Pancreas (tissue), 10 donors: ENCODE results near the gene RPS15A. TPM values are rescaled to one million over a fixed set of nuclear protein-coding genes. Genes with fewer than 3 reads are reported as not detected.

Source experiments
- ATAC-seq, 4 donors: fragments of 200-7000 bp; cut with Tn5 transposase; one replicate each; pipeline versions ENCODE4 v1.8.0 to v1.9.1; 2020; ENCODE audit warnings: mild to moderate bottlenecking in 4 of 4, moderate library complexity in 4 of 4
- DNase-seq, 6 donors: peaks; one replicate each; pipeline ENCODE4 v3.0.0-alpha.2; 2020
- FAIRE-seq: peaks from 2 replicates; lab custom pipeline; 2012; peaks lifted over from hg19 to GRCh38; lab: Jason Lieb, UNC
- H3K27ac ChIP-seq, 4 donors: fragments of 200-600 bp; sonication (generic); 1 replicate in 3 of 4; 2 replicates in 1 of 4; pipeline versions ENCODE4 v1.5.0 to v1.8.0; 2020
- H3K27me3 ChIP-seq, 4 donors: fragments of 200-600 bp; one replicate each; pipeline ENCODE4 v1.8.0; 2021
- H3K36me3 ChIP-seq, 3 donors: fragments of 200-600 bp; sonication (generic) in 1 of 3; one replicate each; pipeline versions ENCODE4 v1.5.0 to v1.8.0; 2020 to 2021
- H3K4me1 ChIP-seq, 3 donors: fragments of 200-600 bp; one replicate each; pipeline ENCODE4 v1.8.0; 2021
- H3K4me3 ChIP-seq, 4 donors: fragments of 200-600 bp; sonication (generic) in 2 of 4; one replicate each; pipeline versions ENCODE4 v1.5.0 to v1.8.0; 2020 to 2021
- H3K9me3 ChIP-seq, 4 donors: fragments of 200-600 bp; one replicate each; pipeline ENCODE4 v1.8.0; 2021
- CTCF ChIP-seq, 4 donors: fragments of 200-600 bp; sonication (generic) in 3 of 4; IDR thresholded peaks; one replicate each; pipeline versions ENCODE4 v1.5.0 to v1.8.0; 2021; ENCODE audit warnings: antibody characterized with exemption in 4 of 4
- WGBS, 2 donors: extraction: QIAGEN DNeasy Blood & Tissue Kit; methylation state at CpG; one replicate each; pipeline ENCODE4 v1.1.7; 2013; 5-methylcytosine and 5-hydroxymethylcytosine counted together
- intact Hi-C, 3 donors: fragments of 100-400 bp; cut with DNase I; formaldehyde crosslinking; loops; one replicate each; pipeline versions ENCODE4 v1.11.1 to v1.14.2; 2022
- polyA plus RNA-seq, 2 donors: library from polyadenylated mRNA; stranded (reverse); fragments of 200-250 nt; gene quantifications; one replicate each; pipeline ENCODE4 v1.2.3, GENCODE V29; 2013
- total RNA-seq, 6 donors: library from RNA; stranded (reverse); fragmentation: NEBNext Ultra II Directional in 4 of 6; extraction: Animal tissue kit (Norgen Biotek cat#: 25700) in 4 of 6; gene quantifications; one replicate each; pipeline versions ENCODE4 v1.2.1 to v1.2.4, GENCODE V29; 2021 to 2023
- donor health status: healthy with polysubstance abuse.
- donor health status: DM: no; HTN: no; CAD: no; lungs with moderate emphysema.
- donor health status: DM: no; HTN: no; CAD: no.
- donor health status: control.
- donor health status: control.
- donor health status: Bipolar disorder and iron deficiency.
- donor health status: DM: yes; HTN: yes; CAD: no.
- donor health status: DM: no; HTN: no; CAD: no.
- donor health status: DM: no; HTN: no; CAD: no.
- donor health status: DM: yes; HTN: yes; CAD: no.

Gene RPS15A
- total and polyA plus RNA-seq, 8 donors: 521 to 1,808 (median 818) TPM

- DNase-seq: no peak
- Histone ChIP-seq H3K36me3 (peaks cover 0 to 44% (median 17%) of the 10 kb centered on the region in 3 donors), H3K27me3 (no peaks in the 10 kb centered on the region), H3K27ac (no peak overlapping the region), H3K4me1 (no peaks in the 10 kb centered on the region), H3K4me3 (no peak overlapping the region), H3K9me3 (no peaks in the 10 kb centered on the region)
- TF ChIP-seq CTCF (IDR thresholded peaks at IDR 0.05): no peak
- no peak for ATAC-seq
- no peak for FAIRE-seq
- WGBS, 2 donors: 72 to 75% methylated on average over 3 of the region's 3 CpGs
- intact Hi-C loops: no loop called here
Measured at GRCh38 chr16:18816286-18816685, 26.2 kb upstream of the RPS15A start.

- 93 to 94% methylated on average over 3 of the region's 3 CpGs for WGBS, 2 donors
- no peak overlapping the region for H3K4me3 ChIP-seq
- no peak overlapping the region for H3K27ac ChIP-seq
- H3K36me3 ChIP-seq: peaks cover 0 to 50% (median 29%) of the 10 kb centered on the region in 3 donors
- H3K9me3 ChIP-seq: no peaks in the 10 kb centered on the region
- no peak for DNase-seq
- no peak for TF ChIP-seq CTCF (IDR thresholded peaks at IDR 0.05)
- H3K27me3 ChIP-seq: no peaks in the 10 kb centered on the region
- intact Hi-C loops: no loop called here
- no peak for ATAC-seq
- H3K4me1 ChIP-seq: no peaks in the 10 kb centered on the region
- no peak for FAIRE-seq
Measured at GRCh38 chr16:18811925-18812324, 21.8 kb upstream of the RPS15A start.

GRCh38 chr16:18809165-18809564 lies 19.0 kb upstream of the RPS15A start:
- Histone ChIP-seq H3K4me3 (no peak overlapping the region), H3K36me3 (peaks cover 0 to 33% (median 26%) of the 10 kb centered on the region in 3 donors), H3K27ac (no peak overlapping the region), H3K27me3 (no peaks in the 10 kb centered on the region), H3K4me1 (no peaks in the 10 kb centered on the region), H3K9me3 (no peaks in the 10 kb centered on the region)
- FAIRE-seq (no peak), ATAC-seq (no peak), DNase-seq (no peak)
- WGBS, 2 donors: 94 to 97% methylated on average over 13 of the region's 13 CpGs
- intact Hi-C loops: no loop called here
- no peak for TF ChIP-seq CTCF (IDR thresholded peaks at IDR 0.05)

- no peaks in the 10 kb centered on the region for H3K9me3 ChIP-seq
- no peak for ATAC-seq
- peaks cover under 1 to 4% (median 4%) of the 10 kb centered on the region in 3 donors for H3K4me1 ChIP-seq
- H3K36me3 ChIP-seq: peaks cover 0 to 15% (median 13%) of the 10 kb centered on the region in 3 donors
- no peak overlapping the region for H3K27ac ChIP-seq
- H3K27me3 ChIP-seq: no peaks in the 10 kb centered on the region
- no peak for FAIRE-seq
- intact Hi-C loops: no loop called here
- no peak for DNase-seq
- WGBS, 2 donors: 25 to 38% methylated on average over 2 of the region's 2 CpGs
- TF ChIP-seq CTCF (IDR thresholded peaks at IDR 0.05): no peak
- H3K4me3 ChIP-seq: no peak overlapping the region
Measured at GRCh38 chr16:18805257-18805773, 15.2 kb upstream of the RPS15A start.

GRCh38 chr16:18804540-18804939 lies 14.4 kb upstream of the RPS15A start:
- H3K4me3 ChIP-seq: no peak overlapping the region
- peaks cover 0 to 12% (median 11%) of the 10 kb centered on the region in 3 donors for H3K36me3 ChIP-seq
- H3K9me3 ChIP-seq: no peaks in the 10 kb centered on the region
- ATAC-seq: no peak
- intact Hi-C loops: no loop called here
- TF ChIP-seq CTCF (IDR thresholded peaks at IDR 0.05): no peak
- no peak for FAIRE-seq
- DNase-seq: no peak
- H3K27ac ChIP-seq: no peak overlapping the region
- no peaks in the 10 kb centered on the region for H3K27me3 ChIP-seq
- WGBS, 2 donors: 66 to 78% methylated on average over 3 of the region's 3 CpGs
- H3K4me1 ChIP-seq: peaks cover 4 to 12% (median 7%) of the 10 kb centered on the region in 3 donors
